GM19099 (cell line): ENCODE data around the gene LMAN1L.

Source experiments
- POLR2A ChIP-seq: IDR thresholded peaks from 3 replicates; pipeline ENCODE4 v1.6.1; 2011; ENCODE audit warnings: low read depth; ENCODE audit not compliant: insufficient read length; ENCODE audit errors: extremely low read depth

The LMAN1L gene

DNA sequence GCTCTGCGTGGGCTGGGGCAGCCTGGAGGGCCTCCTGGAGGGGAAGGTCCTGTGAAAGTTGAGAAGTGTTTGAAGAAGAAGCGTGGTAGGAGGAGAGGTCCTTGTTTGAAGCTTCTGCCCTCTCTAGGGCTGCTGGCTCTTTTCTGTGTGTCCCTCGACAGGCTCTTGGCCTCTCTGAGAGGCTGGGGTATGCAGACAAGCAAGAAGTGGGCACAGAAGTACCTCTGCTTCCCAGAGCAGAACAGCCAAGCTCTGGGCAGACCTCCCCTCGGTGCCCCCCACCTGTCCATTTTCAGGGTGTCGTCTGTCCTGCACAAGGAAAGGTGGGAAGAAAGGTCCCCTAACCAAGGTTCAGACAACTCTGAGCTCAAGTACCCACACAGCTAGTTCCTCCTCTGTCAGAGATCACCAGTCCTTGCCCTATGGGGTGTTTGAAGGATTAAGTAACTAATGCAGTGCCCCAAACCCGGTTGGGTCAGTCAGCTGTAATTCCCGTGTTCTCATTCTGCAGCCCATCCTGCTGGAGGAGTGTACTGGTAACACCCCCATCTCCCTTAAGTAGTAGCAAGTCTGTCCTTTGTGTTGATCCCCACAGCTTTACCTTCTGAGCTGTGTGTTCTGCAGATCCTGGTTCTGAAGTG is 24.5 kb upstream of the LMAN1L start:
- peak; percentile 55 for TF ChIP-seq POLR2A

DNA sequence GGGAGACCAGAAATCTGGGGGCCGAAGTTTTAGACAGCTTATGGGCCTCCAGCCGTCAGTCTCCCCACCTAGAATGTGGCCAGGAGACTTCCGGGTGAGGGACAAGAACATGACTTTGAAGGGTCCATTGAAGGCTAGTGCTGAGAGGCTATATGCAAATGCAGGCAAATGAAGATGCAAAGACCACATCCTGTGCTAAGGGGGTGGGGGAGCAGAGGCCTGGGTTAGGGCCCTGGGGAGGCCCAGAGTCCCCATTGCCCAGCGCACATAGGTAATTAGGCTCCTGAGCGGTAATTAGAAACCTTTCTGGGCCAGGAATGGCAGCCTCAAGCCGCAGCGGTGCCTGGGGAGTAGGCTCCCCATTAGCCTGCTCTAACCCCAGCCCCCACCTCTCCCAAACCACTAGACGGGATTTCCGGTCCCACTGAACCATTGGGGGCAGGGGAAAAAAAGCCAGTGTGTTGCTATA is 23.9 kb upstream of the LMAN1L start:
- peak; percentile 93 for TF ChIP-seq POLR2A

DNA sequence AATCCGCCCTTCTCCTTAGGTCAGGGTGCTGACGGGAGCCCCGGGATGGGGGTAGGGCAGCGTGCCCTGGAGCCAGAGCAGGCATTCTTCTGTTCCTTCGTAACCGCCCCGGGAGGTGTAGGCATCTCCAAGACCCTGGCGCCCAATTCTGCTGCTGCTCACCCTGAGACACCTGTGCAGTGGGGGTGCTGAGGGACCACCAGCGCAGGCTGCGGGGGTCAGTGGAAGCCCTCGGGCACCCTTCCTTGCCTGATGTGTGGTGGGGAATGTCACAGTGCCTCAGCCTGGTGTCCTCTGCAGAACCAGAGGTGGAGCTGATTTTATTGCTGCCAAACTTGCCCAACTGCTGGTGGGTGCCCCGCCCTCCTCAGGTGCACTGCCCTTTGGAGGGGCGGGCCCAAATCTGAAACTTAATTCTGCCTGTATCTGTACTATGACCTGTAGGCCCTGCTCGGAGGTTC is 23.4 kb upstream of the LMAN1L start:
- peak; percentile 54 for TF ChIP-seq POLR2A

DNA sequence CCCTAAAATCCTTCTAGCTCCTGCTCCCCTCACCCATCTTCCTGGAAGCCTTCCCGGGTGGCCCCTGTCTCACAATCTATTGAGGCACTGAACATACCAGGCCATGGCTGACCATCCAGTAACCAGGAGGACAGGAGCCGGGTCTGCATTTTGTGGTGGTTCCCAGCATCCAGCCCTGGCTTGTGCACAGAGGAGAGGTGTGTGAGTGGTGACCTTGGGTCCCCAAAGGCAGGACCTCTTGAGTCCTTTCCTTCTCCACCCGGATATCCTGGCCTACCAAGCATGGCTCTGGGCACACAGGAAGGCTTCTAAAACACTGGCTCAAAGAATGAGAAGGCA is 22.9 kb upstream of the LMAN1L start:
- no peak for TF ChIP-seq POLR2A

DNA sequence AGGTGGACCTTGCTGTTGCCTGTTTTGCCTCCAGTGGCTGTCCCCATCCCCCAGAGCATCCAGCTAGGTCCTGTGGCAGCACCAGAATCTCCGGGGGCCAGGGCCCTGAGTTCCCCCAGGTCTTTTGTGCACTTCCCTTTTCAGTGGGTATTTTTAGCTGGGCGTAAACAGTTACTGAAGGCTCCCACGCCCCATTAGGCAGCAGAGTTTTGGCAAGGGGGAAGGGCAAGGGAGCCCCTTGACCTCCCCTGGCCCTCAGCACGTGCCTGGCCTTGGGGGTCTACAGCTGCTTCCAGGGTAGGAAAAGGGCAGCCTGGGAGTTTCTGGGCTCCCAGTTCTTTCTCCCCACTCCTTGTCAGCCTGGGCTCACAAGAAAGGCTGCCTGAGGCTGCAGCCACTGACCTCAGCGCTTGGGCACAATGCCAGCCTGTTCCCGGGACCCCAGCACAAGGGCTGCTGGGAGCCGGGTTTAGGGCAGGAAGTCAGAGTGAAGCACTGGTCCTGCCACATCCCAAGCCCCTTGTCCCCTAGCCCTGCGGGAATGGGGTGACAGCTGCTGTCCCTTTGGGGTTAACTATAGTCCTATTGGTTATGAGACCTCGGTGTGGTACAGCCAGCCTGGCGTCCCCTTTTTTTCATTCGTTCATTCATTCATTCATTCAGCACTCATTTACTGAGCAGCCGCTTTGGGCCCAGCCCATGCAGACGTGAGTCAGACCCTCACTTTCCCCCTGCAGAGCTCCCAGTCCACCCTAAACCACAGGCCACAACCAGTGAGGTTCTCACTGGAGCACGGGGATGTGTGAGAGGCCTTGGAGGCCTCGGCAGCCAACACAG is 22.3 kb upstream of the LMAN1L start:
- peak; percentile 23 for TF ChIP-seq POLR2A

DNA sequence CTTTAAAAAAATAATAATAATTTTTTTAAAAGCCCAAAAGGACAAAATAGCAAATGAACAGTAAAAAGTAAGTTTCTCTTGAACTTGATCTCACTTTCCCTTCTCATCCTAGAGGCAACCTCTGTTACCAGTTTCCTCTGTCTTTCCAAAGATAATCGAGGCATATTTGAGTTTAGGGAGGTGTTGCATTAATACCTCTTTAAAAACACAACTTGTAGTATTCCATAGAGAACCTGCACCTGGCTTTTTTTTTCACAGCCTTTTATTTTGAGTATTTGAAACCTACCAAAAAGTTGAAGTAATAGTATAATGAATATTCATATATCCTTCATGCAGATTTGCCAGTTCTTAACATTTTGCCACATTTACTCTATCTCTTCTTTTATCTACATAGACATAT is 21.6 kb upstream of the LMAN1L start:
- no peak for TF ChIP-seq POLR2A

DNA sequence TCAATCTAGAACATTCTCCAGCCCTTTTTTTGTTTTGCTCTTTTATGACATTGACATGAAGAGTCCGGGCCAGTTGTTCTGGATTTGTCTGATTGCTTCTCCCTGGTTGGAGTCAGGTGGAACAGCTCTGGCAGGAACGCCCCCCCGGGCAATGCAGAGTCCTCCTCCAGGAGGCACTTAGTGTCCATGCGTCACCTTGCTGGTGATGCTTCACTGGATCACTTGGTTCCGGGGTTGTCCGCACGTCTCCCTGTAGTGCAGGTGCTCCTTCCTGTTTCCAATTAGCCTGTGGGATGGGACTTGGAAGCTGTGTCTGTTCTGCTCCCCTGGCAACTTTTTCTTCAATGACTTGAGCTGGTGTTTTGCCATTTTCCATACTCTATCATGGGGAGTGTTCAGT is 21.0 kb upstream of the LMAN1L start:
- TF ChIP-seq POLR2A, result peak; percentile 12

DNA sequence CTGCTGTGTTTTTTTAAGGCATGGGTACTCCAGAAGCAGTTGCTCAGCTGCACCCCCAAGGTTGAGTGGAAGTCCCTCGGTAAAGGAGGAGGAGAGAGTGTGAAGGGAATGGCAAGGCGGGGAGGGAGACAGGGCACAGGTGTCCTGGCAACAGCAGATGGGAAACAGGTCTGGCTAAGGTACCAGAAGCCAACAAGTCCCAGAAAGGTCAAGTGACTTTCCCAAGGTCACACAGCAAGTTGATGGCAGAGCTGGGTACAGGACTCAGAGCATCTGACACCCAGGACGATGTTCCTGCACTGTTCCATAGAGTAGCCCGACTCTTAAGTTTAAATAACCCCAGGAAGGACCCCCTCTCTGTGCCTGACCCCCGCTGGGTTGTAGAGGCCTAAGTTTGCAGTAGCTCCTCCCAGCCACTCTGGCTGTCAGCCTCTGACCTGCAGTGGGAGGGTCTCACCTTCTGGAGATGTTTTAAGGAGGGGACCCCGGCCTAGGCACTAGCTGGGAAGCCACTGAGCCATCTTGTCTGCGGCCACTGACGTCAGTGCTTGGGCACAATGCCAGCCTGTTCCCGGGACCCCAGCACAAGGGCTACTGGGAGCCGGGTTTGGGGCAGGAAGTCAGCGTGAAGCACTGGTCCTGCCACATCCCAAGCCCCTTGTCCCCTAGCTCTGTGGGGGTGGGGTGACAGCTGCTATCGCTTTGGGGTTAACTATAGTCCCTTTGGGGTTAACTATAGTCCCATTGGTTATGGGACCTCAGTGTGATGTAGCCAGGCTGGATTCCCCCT is 20.2 kb upstream of the LMAN1L start:
- peak; percentile 23 for TF ChIP-seq POLR2A

DNA sequence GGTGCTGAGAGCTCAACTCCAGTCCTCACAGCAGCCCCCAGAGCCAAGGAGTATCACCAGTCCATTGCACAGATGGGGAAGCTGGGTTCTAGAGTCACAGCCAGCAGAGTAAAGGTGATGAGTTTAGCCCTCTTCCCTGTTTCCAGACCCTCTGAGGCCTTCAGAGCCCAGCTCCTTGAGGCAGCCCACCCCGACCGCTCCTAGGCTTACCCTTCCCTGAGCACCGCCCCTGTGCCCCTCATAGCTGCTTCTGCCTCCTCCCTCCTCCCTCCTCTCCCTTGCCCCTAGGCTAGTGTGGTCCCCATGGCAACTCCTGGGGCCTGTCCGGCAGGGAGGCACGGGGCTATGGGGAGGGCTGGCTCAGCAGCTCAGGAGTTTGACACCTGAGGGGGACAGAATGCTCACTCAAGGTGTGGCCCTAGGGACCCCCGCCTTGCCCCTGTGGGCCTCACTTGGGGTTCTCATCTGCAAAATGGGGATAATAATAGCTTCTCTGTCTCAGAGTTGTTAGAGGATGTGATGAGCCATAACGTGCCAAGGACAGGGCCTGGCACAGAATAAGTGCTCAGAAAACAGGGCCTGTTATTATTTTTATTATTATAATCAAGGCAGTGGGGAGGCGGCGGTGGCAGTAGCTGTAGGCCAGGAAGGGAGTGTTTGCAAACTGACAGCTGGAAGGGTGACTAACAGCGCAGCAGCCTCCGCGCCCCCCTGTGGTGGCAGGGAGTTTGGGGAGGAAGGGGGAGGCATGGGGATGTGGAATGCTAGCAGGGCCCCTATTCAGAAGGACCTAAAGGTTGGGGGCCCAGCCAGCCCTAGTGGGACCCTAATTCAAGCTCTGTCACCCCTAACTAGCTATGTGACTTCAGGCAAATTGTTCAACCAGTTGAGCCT is 19.3 kb upstream of the LMAN1L start:
- peak; percentile 9 for TF ChIP-seq POLR2A

DNA sequence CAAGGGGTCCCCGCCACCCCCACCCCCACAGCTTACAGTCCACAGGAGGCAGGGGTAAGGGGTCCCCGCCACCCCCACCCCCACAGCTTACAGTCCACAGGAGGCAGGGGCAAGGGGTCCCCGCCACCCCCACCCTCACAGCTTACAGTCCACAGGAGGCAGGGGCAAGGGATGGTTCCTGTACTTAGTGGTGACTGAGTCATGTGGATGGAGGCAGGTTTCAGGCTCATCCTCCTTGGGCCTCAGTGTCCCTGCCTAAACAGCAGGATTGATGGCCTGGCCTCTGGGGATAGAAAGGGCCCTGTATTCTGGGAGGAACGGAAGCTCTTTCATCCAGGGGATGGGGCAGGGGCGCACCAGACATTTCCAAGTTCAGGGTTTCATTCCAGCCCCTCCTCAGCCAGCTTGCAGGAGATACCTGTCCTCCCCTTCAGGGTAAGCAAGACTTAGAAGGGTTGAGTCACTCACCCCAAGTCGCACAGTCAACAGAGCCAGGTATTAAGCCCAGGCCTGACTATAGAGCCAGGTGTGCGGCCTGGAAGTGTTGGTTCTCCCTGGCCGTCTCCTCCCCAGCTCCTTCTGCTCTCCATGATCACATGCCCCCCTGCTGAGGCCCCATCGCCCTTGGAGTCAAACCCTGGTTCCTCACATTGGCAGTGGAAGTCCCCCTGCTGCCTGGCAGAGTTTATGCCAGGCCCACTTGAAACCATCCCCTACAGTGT is 18.2 kb upstream of the LMAN1L start:
- no peak for TF ChIP-seq POLR2A

DNA sequence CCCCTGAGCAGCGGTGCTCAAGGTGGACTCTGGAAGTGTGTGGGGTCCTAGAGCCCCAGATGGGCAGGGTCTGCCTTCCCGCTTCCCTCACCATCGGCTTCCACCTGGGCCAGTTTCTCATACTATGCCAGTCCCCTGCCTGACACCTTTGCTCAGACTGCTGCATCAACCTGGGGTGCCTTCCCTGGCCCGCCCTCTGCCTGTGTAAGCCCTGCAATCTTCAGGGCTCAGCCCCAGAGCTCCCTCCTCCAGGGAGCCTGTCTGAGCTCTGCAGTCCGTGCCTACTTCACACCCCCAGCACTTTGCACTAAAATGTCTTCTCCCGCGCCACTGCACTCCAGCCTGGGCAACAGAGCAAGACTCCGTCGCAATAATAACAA is 17.7 kb upstream of the LMAN1L start:
- no peak for TF ChIP-seq POLR2A

DNA sequence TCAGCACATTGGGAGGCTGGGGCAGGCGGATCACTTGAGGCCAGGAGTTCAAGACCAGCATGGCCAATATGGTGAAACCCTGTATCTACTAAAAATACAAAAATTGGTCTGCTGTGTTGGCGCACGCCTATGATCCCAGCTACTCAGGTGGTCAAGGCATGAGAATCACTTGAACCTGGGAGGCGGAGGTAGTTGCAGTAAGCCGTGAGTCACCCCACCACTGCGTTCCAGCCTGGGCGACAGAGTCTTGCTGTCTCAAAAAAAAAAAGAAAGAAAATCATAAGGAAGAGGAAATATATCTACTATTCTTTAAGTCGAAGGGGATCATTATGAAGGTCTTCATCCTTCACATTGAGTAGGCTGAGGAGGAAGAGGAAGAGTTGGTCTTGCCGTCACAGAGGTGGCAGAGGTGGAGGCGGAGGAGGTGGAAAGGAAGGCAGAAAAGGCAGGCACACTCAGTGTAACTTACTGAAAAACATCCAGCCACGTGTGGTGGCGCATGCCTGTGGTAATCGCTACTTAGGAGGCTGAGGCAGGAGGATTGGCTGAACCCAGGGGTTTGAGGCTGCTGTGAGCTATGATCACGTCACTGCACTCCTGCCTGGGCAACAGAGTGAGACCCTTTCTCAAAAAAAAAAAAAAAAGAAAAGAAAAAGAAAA is 16.5 kb upstream of the LMAN1L start:
- no peak for TF ChIP-seq POLR2A
